ENCODE results near the gene IGSF3. TPM values are rescaled to one million over a fixed set of nuclear protein-coding genes. Genes with fewer than 3 reads are reported as not detected.

Gene IGSF3
- total and polyA plus RNA-seq, 2 experiments from 2014 or later, result 7.3 to 37.8 TPM

DNA sequence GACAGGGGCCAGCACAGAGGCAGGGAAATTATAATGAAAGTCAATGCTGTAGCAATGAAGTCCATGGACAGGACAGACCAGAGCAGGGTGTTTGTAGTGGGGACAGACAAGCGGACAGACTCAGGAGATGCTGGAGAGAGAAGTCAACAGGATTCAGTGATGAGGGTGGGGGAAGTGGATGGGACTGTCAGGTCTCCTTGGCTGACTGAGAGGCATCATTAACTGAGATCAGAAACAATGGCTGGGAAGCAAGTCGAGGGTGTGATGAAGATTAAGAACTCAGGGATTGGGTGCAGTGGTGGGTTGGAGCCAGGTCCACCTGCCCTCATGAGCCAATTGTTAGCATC lies 122.2 kb downstream of the IGSF3 start (continued):
- TF ChIP-seq, protein P1, sequence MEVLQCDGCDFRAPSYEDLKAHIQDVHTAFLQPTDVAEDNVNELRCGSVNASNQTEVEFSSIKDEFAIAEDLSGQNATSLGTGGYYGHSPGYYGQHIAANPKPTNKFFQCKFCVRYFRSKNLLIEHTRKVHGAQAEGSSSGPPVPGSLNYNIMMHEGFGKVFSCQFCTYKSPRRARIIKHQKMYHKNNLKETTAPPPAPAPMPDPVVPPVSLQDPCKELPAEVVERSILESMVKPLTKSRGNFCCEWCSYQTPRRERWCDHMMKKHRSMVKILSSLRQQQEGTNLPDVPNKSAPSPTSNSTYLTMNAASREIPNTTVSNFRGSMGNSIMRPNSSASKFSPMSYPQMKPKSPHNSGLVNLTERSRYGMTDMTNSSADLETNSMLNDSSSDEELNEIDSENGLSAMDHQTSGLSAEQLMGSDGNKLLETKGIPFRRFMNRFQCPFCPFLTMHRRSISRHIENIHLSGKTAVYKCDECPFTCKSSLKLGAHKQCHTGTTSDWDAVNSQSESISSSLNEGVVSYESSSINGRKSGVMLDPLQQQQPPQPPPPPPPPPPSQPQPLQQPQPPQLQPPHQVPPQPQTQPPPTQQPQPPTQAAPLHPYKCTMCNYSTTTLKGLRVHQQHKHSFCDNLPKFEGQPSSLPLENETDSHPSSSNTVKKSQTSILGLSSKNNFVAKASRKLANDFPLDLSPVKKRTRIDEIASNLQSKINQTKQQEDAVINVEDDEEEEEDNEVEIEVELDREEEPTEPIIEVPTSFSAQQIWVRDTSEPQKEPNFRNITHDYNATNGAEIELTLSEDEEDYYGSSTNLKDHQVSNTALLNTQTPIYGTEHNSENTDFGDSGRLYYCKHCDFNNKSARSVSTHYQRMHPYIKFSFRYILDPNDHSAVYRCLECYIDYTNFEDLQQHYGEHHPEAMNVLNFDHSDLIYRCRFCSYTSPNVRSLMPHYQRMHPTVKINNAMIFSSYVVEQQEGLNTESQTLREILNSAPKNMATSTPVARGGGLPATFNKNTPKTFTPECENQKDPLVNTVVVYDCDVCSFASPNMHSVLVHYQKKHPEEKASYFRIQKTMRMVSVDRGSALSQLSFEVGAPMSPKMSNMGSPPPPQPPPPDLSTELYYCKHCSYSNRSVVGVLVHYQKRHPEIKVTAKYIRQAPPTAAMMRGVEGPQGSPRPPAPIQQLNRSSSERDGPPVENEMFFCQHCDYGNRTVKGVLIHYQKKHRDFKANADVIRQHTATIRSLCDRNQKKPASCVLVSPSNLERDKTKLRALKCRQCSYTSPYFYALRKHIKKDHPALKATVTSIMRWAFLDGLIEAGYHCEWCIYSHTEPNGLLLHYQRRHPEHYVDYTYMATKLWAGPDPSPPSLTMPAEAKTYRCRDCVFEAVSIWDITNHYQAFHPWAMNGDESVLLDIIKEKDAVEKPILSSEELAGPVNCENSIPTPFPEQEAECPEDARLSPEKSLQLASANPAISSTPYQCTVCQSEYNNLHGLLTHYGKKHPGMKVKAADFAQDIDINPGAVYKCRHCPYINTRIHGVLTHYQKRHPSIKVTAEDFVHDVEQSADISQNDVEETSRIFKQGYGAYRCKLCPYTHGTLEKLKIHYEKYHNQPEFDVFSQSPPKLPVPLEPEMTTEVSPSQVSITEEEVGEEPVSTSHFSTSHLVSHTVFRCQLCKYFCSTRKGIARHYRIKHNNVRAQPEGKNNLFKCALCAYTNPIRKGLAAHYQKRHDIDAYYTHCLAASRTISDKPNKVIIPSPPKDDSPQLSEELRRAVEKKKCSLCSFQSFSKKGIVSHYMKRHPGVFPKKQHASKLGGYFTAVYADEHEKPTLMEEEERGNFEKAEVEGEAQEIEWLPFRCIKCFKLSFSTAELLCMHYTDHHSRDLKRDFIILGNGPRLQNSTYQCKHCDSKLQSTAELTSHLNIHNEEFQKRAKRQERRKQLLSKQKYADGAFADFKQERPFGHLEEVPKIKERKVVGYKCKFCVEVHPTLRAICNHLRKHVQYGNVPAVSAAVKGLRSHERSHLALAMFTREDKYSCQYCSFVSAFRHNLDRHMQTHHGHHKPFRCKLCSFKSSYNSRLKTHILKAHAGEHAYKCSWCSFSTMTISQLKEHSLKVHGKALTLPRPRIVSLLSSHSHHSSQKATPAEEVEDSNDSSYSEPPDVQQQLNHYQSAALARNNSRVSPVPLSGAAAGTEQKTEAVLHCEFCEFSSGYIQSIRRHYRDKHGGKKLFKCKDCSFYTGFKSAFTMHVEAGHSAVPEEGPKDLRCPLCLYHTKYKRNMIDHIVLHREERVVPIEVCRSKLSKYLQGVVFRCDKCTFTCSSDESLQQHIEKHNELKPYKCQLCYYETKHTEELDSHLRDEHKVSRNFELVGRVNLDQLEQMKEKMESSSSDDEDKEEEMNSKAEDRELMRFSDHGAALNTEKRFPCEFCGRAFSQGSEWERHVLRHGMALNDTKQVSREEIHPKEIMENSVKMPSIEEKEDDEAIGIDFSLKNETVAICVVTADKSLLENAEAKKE (CRISPR knock-in tag; IDR thresholded peaks at IDR 0.05), result no peak
- TF ChIP-seq, protein P2, sequence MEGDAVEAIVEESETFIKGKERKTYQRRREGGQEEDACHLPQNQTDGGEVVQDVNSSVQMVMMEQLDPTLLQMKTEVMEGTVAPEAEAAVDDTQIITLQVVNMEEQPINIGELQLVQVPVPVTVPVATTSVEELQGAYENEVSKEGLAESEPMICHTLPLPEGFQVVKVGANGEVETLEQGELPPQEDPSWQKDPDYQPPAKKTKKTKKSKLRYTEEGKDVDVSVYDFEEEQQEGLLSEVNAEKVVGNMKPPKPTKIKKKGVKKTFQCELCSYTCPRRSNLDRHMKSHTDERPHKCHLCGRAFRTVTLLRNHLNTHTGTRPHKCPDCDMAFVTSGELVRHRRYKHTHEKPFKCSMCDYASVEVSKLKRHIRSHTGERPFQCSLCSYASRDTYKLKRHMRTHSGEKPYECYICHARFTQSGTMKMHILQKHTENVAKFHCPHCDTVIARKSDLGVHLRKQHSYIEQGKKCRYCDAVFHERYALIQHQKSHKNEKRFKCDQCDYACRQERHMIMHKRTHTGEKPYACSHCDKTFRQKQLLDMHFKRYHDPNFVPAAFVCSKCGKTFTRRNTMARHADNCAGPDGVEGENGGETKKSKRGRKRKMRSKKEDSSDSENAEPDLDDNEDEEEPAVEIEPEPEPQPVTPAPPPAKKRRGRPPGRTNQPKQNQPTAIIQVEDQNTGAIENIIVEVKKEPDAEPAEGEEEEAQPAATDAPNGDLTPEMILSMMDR (conservative IDR thresholded peaks at IDR 0.05; ENCODE audit: low read depth in 2 of 2), result no peak
- TF ChIP-seq JUNB (IDR thresholded peaks at IDR 0.05; ENCODE audit: unreplicated experiment), result no peak
- no peak for TF ChIP-seq EZH2phosphoT487 (IDR thresholded peaks at IDR 0.05; ENCODE audit: unreplicated experiment)
- no peak for TF ChIP-seq CREB1 (CRISPR knock-in tag; IDR thresholded peaks at IDR 0.05; ENCODE audit: low read depth)
- no peak for TF ChIP-seq EZH2 (IDR thresholded peaks at IDR 0.05; ENCODE audit: low read depth, unreplicated experiment)
- TF ChIP-seq STAT1 (IDR thresholded peaks at IDR 0.05; ENCODE audit: unreplicated experiment), result no peak
